HG03045 (cell line): ENCODE measurements around the gene SRD5A2.

Source experiments
- ATAC-seq: cut with Tn5 transposase; IDR thresholded peaks from one replicate; pipeline ENCODE4 v1.9.1; 2021; ENCODE audit warnings: mild to moderate bottlenecking, moderate library complexity; ENCODE audit not compliant: unreplicated experiment

SRD5A2 gene, protein sequence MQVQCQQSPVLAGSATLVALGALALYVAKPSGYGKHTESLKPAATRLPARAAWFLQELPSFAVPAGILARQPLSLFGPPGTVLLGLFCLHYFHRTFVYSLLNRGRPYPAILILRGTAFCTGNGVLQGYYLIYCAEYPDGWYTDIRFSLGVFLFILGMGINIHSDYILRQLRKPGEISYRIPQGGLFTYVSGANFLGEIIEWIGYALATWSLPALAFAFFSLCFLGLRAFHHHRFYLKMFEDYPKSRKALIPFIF

DNA sequence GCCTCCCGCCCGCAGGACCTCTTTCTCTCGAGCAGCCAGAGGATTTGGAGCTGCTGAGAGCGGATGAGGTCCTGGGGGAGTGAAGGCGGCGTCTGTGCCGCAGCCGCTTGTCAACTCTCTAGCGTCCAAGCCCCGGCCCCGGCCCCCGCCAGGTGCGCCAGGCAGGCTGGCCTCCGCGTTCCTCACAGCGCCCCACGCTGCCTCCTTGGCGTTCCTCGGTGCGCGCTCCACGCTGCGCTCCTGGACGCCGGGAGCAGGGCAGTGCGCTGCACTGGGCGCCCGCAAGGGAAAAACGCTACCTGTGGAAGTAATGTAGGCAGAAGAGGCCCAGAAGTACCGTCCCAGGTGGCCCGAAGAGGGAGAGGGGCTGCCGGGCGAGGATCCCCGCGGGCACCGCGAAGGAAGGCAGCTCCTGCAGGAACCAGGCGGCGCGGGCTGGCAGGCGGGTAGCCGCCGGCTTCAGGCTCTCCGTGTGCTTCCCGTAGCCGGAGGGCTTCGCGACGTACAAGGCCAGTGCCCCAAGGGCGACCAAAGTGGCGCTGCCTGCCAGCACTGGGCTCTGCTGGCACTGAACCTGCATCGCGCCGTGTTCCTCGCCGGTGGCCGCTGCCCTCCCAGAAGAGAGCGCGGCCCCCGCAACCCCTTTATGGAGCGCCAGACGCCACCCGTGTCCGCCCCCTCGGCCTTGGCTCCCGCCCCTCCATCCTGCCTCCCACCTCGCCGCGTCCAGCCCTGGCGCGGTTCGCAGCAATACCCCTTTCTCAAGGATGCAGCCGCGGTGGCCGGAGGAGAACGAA, at the start of gene SRD5A2:
Gene SRD5A2 (minus strand): TSS at position 618 of the 797 bp plus-strand sequence. CDS start 38 bp downstream, at position 580.
- ATAC-seq = no peak

DNA sequence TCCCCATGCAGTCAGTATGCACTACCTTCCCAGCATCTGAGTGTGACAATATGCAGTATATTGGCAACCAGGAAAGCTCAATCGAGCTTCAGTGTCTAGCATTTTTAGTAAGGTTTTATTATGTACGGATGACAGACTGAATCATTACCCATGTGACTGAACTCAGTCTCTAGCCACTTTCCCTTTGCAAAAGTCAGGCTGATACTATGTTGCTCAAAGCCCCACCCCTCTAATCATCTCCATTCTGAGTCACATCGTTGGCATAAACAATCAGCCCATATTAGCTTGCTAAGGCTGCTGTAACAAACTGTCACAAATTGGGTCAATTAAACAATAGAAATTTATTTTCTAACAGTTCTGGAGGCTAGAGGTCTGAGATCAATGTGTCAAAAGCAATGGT, 25.8 kb upstream of the SRD5A2 start:
- no peak for ATAC-seq

DNA sequence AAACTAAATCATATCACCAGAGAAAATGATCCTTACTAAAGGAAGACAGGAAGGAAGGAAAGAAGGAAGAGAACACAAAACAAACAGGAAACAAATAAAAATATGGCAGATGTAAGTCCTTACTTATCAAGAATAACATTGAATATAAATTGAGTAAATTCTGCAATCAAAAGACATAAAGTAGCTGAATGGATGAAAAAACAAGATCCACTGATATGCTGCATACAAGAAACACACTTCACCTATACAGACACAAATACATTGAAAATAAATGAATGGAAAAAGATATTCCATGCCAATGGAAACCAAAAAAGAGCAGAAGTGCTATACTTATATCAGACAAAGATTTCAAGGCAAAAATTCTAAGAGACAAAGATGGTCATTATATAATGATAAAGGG, 18.0 kb upstream of the SRD5A2 start:
- no peak for ATAC-seq

DNA sequence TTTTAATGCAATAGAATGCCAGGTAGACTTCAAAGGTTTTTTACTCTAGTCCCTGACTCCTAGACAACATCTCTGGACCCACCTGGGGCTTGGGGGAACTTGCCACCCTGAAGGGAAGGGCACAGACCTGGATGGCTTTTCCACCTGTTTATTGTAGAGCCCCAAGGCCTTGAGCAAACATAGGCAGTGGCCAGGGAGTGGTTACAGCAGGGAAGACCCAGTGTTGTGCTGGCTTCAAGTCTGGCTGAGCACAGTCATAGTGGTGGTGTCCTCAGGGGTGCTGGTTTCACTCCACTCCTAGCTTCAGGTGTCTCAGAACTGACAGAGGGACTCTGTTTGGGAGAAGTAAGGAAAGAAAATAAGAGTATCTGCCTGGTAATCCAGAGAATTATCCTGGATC, 5.5 kb upstream of the SRD5A2 start:
- ATAC-seq = no peak

DNA sequence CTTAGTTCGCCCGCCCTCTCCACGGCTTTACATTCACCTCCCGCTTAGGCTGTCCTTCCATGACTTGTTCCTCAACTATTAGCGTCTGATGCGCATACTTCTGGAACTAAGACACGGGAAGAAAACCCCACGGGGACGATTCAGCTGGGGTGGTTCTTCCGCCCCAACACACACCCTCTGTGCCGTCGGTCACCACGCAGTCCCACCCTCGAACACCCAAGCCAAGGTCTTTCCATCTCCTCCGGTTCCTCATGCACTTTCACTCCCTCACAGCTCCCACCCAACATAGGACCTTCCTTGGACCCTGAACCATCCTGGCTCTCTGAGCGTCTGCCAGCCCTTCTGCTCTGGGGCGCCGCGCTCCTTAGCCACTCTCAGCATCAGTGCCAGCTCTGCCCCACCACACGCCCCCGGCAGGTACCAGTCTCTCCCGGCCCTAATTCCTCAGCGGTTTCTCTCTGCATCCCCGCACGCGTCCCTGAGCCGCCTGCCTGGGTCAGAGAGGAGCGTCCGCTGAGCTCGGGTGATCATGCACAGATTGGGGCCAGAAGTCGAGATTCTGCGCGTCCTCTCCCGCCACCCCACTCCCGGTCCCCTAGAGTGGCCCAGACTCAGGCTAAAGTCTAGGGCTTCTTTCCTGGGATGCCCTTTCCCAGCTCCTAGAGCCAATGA, 522 bp upstream of the SRD5A2 start:
- ATAC-seq = no peak

DNA sequence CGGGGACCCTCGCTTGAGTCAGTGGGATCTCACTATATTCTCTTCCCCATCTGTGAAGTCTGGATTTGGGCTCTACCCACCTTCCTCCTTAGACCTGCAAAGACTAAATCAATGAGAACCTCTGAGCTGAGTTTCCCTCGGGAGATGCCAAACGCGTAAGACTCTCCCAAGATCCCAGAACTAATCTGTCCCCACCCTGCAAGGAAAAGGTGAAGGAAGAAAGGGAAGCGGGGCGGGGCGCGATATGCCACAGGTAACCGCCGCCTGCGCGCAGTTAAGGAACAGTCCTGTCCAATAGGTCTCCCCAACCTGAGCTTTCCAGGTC, 780 bp downstream of the SRD5A2 start:
- ATAC-seq = no peak

DNA sequence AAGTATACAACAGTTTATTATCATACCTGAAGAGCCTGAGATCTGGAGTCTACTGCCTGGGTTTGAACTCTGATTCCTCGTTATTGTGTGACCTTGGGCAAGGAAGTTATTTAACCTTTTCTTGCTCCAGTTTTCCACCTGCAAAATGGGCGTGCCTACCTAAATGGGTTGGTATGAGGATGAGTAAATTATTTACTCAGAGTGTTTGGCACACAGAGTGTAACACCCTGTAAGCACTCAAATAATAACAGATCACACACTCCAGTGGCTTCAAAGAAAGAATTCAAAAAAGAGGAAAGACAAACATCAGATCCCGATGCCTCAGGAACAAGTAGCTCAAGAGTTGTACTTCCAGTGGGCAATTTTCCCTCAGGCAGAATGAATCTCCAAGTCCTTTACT, 2.4 kb downstream of the SRD5A2 start:
- ATAC-seq = no peak

DNA sequence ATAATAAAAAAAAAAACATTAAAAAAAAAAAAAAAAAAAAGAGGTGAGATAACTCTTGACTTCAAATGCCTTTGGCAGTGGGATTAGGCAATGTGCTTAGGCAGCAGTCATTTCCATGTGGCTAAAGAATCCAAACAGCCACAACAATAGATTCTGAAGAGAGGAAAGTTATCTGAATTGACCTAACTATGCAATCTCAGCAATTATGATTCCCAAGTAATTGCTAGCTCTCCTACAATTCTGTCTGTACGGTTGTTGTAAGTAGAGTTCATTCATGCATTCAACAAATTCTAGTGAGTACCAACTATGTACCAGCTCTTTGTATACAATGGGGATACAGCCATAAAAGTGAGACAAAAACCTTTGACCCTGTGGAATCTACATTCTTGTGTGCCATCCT, 3.6 kb downstream of the SRD5A2 start:
- ATAC-seq = no peak

DNA sequence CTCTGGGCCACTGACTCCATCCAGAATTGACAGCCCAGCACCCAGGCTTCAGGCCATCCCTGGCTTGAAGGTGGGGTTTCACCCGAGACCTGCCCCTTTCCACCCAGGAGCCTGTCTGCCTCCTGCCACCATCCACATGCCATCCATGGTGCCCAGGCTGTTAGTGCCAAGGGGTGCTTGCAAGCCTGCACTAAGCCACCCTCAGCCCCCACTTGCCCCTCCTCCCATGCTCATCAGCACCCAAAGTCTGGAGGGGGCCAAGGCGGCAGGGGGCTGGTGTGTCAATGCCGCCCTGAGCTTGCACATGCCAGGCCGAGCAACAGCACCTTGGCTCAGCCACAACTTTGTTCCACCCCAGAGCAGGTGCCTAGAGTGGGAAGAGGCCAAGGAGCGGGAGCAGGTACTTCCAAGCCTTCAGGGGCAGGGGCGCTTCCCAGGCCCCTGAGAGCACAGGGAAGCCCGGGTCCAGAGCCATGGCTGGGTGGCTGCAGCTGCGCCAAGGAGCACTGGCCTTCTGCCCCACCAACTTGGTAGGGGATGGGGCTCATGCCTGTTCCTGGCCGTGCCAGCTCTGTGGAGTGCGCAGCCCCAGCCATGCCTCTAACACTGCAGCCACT, 12.0 kb downstream of the SRD5A2 start:
- no peak for ATAC-seq

DNA sequence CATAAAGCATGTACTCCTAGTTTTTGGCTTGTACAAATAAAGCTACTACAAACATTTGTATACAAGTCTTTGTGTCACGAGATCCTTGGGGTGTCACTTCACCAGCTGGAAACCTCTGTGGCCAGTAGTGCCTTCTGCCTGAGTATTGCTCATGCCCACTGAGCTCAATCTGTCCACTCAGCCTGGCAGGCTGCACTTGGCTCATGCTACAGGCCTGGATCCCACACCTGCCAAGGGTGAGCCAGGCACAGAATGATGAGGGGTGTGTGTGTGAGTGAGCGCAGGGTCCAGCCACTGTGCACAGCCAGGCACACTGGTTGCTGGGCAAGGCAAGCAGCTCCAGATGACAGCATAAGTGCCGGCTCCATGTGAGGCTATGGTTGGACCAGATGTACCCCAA, 13.1 kb downstream of the SRD5A2 start:
- ATAC-seq = no peak

DNA sequence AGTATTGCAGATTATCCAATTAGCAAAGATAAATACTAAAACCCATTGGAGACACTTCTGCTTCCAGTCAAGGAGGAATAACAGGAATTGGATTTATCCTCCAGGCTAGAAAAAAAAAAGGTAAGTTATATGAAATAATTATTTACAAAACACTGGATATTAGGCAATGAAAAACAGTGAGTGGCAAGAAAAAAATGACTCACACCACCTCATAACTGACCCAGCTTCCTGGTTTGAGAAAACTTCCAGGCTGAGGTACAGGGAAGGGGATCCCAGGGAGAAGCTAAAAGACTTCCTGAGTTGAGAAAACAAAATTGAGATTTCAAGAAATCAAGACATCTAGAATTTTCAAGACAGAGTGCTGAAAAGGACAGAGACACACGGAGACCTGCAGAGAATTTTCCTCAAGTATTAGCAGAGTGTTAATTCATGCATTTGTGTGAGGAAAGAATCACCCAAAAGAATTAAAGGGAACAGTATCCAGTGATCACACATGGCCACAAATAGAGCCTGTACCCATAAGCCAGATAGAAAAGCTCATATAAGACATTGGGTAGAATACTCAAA, 17.4 kb downstream of the SRD5A2 start:
- no peak for ATAC-seq

DNA sequence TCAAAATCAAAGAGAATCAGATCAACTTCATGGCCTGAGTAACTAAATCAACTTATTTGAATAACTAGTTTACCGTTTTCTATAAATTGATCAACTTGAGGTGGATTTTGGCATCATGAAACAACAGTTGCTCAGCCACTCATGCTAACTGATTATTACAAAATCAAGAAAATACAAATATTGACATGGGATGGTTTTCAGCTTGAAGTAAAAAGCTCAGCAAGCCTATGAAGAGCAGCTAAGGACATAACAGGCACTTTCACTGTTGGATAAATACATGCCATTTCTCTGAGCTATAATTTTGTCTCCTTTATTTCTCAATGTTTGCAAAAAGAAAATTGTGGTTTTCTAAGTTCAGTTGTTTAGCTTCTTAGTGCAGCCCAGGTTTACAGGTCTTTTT, 18.9 kb downstream of the SRD5A2 start:
- ATAC-seq = no peak

DNA sequence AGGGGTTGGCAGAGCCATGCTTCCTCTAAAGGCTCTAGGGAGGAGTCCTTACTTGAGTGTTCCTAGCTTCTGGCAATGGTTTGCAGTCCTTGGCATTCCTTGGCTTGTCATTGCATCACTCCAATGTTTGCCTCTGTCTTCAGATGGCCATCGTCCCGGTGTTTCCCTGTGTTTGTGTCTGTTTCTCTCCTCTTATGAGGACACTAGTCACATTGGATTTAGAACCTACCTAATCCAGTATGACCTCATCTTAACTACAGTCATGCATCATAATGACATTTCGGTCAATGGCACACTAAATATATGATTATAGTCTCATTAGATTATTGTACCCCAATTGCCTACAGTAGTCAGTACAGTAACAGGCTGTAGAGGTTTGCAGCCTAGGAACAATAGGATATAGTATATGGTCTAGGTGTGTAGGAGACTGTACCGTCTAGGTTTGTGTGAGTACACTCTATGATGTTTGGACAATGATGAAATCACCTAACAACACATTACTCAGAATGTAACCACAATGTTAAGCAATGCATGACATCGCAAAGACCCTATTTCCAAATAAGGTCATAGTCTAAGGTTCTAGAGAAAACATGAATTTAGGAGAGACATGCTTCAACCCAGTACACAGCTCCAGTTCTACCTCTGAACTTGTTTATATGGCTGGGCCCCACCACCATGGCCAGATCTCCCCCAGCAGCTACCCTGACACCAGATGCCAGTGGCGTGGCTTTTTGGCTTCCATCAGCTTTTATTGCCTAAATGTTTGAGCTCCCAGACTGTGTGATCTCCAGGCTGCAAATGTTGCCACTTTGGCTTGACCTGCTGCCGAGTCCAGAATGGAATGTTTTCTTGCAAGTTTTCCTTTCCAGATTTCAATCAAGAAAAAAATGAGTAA, 22.1 kb downstream of the SRD5A2 start:
- ATAC-seq = no peak

DNA sequence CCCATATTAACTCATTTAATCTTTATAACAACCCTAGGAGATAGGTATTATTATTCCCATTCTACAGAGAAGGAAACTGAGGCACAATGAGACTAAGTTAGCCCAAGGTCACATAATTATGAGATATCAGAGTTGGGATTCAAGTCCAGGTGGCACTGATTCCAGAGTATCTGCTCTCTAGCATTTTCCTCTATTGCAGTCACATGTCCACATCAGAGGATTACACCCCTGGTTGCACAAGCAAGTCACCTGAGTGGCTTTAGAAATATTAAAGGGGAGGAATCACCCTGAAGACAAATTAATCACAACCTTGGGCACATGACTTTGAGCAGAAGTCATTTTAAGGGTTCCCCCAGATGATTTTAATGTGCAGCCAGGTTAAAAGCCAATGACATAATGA, 23.8 kb downstream of the SRD5A2 start:
- ATAC-seq = no peak

DNA sequence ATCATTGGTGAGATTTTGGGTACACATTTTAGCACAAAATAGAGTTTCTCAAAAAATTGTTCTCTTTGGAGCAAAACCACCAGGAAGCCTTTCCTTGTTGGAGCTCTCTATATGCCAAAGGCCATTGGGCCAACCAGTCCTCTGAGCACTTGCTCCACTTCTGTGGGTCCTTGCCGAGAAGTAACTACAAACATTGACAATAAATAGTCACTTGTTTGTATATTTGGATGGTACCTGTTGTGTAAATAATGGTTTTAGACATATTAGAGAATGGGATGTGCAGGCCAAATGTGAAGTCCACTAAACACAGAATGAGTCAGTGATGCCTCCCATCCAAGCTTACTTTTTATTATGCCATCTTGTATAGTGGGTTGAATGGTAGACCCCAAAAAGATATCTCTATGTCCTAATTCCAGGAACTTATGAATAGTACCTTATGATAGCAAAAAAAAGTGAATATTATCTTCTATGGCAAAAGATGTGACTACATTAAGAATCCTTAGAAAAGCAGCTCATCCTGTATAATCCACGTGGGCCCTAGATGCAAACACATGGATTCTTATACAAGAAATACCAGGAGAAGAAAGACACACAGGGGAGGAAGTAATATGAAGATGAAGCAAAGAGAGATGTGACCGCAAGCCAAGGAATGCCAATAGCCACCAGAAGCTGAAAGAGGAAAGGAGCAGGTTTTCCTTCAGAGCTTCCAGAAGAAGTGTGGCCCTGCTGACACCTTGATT, 24.6 kb downstream of the SRD5A2 start:
- ATAC-seq = no peak

DNA sequence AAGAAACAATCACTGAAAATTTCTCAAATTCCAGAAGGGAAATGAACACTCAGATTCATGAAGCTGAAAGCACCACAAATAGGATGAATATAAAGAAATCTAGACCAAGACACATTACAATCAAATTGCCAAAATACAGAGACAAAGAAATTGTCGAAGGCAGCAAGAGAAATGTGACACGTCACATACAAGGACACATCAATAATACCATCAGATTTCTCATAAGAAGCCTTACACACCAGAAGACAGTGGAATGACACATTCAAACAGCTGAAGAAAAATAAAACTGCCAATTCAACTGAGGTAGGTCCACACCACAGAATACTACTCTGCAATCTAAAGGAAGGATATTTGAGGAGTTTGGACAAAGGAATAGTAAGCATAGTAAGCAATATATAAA, 27.4 kb downstream of the SRD5A2 start:
- no peak for ATAC-seq

DNA sequence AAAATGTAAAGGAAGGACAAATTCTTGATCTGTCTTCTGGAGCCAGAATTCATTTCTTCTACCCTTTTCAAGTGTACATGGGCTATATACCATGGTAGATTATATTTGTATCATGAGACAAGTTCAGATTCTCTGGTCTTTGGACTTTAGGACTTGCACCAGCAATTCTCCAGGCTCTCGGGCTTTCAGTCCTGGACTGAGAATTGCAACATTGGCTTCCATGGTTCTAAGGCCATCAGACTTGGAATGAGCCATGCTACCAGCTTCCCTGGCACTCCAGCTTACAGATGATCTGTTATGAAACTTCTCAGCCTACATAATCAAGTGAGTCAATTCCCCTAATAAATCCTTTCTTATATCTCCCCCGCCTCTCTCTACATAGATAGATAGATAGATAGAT, 33.3 kb downstream of the SRD5A2 start:
- ATAC-seq = no peak

DNA sequence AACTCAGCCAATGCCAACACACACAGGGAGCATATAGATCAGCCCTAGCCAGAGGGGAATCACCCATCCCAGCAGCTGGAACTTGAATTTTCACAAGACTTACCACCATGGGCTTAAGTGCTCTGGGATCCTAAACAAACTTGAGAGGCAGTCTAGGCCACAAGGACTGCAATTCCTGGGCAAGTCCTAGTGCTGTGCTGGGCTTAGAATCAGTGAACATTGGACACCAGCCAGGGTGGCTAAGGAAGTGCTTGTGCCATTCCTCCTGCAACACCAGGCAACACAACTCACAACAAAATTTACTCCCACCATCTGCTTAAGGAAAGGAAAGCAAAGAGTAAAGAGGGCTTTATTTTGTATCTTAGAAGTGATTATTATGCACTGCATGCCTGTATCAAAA, 38.9 kb downstream of the SRD5A2 start:
- ATAC-seq = no peak

DNA sequence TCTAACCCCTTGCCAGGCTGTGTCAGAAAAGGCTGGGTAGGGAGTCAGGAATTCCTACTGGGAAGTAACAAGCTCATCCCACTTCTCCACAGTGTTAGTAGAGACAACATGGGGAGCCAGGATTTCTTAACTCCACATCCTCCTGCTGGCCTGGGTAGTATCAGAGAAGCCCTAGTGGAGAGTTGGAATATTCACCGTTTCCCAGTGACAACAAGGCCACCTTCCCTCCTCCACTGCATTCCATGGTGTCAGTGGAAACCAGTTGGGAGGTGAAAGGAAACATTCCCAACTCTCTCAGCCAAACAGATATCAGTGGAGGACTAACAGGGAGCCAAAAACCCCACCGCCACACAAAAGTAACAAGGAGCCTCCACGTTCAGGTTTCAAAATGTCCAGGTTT, 41.2 kb downstream of the SRD5A2 start:
- no peak for ATAC-seq

DNA sequence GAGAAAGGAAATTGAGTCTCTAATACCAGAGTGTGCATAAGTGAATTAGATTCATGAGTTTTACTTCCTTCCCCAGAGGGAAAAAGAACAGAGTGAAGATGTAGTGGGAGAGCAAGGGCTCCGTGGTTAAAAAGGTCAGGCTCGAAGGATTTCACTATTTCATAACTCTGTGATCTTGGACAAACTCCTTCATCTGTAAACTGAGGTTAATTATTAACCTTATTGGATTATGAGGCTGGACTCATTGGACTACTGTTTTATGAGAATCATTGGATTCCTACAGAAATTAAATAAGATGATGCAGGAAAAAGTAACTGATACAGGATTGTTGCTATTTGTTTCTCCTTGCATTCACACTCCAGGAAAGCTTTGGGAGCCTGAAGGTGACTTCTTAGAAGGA, 45.0 kb downstream of the SRD5A2 start:
- ATAC-seq = no peak
